Activated gamma-delta T cell treated with anti-CD3 and anti-CD28 coated beads, Interleukin-2, amount 50 U/mL, for 16 hours (primary cell): Measurements from ENCODE around the gene LPIN1.

ENCODE experiments used
- DNase-seq: peaks from one replicate; pipeline ENCODE4 v3.0.0-alpha.2; 2020; ENCODE audit warnings: low read depth

LPIN1 gene

GRCh38 chr2:11786191-11786590, 39.8 kb downstream of the LPIN1 start:
- no peak for DNase-seq

- no peak for DNase-seq
These were observed 40.2 kb downstream of the LPIN1 start for GRCh38 chr2:11786592-11786991.

DNA sequence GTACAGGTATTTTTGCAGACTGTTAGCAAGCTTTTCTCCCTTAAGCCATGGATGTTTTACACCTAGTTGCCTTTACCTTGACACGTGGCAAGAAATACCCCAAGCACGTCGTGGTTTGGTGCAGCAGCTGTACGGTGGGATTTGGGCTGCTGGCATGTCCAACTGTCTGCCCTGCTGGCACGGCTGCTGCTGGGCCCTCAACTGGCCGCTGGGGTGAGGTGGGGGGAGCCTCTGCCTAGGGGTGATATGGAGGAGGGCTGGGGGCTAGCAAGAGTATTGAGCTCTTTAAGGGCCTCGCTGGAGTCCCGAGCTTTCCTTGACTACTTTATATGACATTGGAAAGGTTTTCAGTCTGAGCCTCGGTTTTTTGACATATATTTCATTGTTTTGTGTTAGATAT, 41.6 kb downstream of the LPIN1 start:
- DNase-seq = no peak

DNA sequence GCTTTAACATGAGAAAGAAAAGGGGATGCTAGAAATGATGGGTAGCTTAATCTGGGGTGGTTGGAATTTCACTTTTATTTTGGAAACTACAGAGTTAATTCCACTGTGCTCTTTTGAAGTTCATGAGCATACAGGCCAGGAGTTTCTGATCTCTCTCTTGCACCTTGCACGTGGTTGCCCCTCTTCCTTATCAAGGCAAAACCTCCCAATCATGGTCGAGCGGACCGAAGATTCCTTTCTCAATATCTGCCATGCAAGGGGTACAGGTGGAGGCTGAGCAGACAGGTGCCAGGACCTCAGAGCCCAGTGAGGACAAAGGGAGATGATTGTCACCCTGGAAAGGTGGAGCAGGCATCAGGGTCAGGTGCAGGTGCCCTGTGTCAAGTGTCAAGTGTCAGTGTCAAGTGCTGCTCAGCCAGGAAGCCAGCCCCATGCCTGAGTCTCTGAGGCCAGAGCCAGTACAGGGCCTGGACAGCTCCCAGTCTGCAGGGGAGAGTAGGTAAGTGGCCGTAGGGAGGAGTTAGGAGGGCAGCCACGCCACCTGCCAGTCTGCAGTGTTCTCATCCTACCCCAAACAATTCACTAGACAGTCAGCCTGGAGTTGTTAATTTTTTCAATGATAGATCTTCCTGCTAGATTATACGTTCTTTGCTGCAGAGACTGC, 42.2 kb downstream of the LPIN1 start:
- no peak for DNase-seq

GRCh38 chr2:11789243-11789642, 42.8 kb downstream of the LPIN1 start:
- DNase-seq = no peak

DNA sequence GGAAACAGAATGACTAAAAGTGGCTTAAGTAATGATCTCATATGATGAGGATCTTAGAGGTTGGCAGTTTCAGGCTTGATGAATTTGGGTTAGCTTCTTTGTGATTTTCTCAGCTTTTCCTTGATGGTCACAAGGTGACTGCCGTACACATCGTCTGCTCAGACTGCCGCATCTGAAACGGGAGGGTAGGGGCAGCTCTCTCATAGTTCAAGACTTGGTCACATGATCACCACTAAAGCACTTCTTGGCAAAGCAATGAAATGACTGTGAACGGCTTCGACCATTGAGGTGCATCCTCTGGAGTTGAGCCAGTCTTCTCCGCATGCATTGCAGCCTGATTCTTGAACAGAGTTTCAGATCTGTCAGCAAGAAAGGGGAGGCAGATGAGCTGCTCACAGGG, 43.8 kb downstream of the LPIN1 start:
- no peak for DNase-seq

DNA sequence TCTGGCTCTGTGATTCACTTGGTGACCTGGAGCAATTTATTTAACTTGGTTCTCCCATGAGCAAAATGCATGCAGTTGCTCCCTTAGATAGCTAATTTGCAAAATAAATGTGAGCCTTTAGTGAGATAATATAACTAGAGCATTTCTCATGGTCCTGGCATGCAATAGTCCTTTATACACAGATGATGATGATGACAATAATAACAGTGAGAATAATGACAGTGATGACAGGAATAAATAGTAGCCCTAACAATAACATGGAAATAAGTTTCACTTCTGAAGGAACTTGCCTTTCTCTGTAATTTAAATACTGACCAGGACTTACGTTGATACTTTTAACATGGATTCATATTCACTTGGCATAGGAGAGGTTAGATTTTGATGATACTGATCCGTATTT, 49.2 kb downstream of the LPIN1 start:
- DNase-seq = no peak

- no peak for DNase-seq
These were observed 50.0 kb downstream of the LPIN1 start for GRCh38 chr2:11796190-11797171.

DNA sequence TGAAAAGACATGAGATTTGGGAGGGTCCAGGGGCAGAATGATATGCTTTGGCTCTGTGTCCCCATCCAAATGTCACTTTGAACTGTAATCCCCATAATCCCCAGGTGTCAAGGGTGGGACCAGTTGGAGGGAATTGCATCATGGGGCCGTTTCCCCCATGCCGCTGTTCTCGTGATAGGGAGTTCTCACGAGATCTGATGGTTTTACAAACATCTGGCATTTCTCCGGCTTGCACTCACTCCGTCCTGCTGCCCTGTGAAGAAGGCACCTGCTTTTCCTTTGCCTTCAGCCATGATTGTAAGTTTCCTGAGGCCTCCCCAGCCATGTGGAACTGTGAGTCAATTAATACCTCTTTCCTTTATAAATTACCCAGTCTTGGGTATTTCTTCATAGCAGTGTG, 51.4 kb downstream of the LPIN1 start:
- DNase-seq = no peak

DNA sequence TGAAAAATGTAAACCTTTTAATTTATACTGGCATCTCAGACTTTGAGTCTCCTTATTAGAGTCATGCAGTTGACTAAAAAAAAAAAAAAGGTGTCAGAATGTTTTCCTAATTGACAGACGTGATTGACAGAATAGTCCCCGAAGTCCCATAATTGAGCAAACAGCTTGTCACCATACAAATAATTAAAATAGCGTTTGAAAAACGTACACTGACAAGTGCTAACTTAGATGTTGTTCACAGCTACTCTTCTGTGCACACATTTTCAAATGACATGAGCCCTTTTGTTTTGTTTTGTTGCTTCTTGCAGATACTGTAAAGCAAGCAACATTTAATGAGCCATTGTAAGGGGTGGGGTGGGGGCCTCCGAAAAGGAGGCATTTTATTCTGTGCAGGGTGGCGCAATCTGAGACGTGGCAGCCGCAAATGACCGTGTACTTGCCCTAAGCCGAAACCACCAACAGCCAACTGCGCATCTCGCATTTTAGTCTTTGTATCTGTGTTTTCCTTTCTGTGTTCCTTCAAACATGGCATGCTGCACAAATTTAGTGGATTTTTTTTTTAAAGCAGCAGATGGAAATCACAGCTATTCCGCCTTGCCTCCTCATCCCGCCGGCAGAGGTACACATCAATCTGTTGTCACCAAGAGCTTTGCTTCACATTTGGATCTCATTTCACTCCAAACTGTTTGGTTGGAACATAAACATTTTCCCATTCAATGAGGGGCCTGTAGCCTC, 52.4 kb downstream of the LPIN1 start:
- no peak for DNase-seq

DNA sequence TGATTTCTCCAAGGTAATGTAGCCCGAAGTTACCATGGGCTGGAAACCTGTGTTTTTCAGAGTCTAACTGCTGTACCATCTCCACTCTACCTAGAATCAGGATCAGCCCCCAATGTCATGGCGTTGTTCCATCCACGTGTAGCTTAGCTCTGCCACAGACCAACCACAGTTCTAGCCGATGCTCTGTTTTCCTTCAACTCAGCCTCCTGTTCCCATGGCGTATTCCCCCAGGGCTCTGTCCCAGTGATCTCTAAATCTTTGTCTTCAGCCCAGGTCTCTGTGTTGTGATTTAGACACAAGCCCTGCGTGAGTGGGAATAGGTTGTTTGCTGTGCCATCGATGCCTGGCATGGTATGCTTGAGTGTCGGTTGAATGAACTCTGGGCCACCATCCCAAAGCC, 53.4 kb downstream of the LPIN1 start:
- DNase-seq = no peak

DNA sequence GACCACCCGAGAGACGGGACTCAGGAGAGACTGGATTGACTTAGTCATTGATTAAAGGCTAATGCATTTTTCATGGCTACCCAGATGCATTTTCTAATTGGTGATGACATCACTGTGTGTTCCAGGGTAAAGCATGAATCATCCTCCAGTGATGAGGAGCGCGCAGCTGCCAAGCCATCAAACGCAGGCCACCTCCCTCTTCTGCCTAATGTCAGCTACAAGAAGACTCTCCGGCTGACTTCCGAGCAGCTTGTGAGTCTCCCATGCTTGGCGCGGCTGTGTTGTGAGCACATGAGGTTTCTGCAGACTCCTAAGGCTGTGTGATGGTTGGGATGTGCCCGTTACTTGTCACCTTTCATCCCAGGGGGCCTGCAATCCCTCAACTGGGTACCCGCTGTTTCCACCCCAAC, 56.4 kb downstream of the LPIN1 start:
- DNase-seq = no peak

- no peak for DNase-seq
These were observed 58.6 kb downstream of the LPIN1 start for GRCh38 chr2:11805024-11805423.

- DNase-seq = no peak
These were observed 59.5 kb downstream of the LPIN1 start for GRCh38 chr2:11805920-11806319.

- DNase-seq = no peak
These were observed 61.0 kb downstream of the LPIN1 start for GRCh38 chr2:11807156-11808015.

DNA sequence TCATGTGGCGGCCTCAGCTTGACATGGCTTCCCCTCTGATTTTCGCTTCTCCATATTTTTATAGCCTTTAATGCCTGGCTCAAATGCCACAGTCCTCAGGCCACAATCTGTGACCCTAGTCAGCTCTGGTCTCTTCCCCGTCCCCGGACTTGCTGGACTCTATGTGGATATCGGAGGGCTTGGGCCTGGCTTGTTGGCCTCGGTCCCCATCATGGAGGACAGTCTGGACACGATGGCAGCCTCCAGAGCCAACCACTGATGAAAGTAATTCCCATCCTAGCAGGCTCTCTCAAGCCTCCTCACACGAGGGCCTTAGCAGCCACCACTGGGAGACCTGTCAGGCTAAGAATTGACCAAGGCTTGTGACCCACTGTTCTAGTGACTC, 61.6 kb downstream of the LPIN1 start:
- no peak for DNase-seq

DNA sequence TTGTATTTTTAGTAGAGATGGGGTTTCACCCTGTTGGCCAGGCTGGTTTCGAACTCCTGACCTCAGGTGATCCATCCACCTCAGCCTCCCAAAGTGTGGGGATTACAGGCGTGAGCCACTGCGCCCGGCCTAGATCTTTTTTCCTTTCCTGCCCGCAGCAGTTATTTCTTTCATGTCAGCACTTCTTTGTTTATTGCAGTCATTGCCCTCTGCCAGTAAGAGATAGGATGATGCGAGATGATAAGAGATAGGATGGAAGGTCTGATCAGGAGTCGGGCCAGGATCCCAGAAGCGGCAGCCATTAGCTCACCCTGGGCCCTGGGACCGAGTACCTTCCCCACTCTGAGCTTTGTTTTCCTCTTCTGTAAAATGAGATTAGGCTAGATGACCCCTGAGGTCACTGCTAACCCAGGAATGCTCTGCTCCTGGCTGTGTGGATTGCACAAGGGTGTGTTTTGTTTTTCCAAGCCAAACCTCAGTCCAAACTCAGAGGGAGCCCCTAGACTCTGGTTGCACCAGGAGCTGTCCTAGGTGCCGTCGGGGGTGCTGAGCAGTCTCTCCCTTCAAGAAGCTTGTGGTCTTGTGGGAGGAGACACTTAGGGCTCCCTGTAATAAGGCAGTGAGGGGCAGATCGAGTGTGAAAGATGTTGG, 63.3 kb downstream of the LPIN1 start:
- no peak for DNase-seq

DNA sequence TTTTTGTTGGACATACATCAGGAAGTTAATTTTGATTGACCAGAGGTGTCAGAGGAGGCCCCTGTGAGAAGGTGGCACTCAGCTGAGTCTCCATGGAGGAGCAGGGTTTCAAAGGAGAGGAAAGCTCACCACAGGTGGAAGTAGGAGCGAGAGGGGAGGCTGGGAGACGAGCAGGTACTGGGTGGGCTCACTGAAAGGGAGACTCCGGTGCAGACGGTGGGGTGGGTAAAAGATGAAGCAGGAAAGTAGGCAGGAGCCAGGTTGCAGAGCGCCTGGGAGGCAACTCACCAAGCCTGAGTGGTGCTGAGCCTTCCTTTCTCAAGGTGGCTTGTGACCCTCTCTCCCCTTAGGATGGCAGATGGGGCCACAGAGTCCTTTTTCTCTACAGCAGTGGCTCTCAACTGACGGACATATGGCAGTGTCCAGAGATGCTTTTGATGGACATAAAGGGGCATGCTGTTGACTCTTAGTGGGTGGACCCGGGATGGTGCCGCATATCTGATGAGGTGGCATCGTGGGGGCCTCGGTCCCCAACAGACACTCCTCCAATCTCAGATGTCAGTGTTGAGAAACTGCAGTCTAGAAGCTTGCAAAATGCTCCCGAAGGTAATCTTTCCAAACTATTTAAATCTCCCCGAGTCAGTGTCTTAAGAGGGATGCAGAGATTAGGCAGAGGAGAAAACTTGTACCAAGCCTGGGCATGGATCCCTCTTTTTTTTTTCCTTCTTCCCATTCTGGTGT, 64.0 kb downstream of the LPIN1 start:
- no peak for DNase-seq

GRCh38 chr2:11811036-11811654, 64.7 kb downstream of the LPIN1 start:
- DNase-seq = no peak
